KMS-11 (cell line): Measurements from ENCODE around the gene ZNF618.
"Not testable (repeated sequence)": the region's sequence is repeated elsewhere in the genome, so short reads cannot be mapped to it uniquely, and the experiment has no call there.

Experiments
- H2AFZ ChIP-seq: fragments of 200-600 bp; sonication (generic); 2 replicates; pipeline ENCODE4 v1.6.1; 2016; ENCODE audit warnings: antibody characterized with exemption, mixed run types, low read depth
- H3K27ac ChIP-seq: fragments of 200-600 bp; sonication (generic); 2 replicates; pipeline ENCODE4 v1.6.1; 2016; ENCODE audit warnings: mild to moderate bottlenecking, mixed run types
- H3K27me3 ChIP-seq: fragments of 200-600 bp; sonication (generic); 2 replicates; pipeline ENCODE4 v1.6.1; 2017; ENCODE audit warnings: mild to moderate bottlenecking, low read depth, mixed run types, moderate library complexity; ENCODE audit not compliant: insufficient read depth
- H3K36me3 ChIP-seq: fragments of 200-600 bp; sonication (generic); 2 replicates; pipeline ENCODE4 v1.6.1; 2017; ENCODE audit warnings: mild to moderate bottlenecking, mixed run types; ENCODE audit not compliant: insufficient read depth
- H3K4me1 ChIP-seq: fragments of 200-600 bp; sonication (generic); 2 replicates; pipeline ENCODE4 v1.6.1; 2016; ENCODE audit warnings: mild to moderate bottlenecking, low read depth, mixed run types; ENCODE audit not compliant: poor library complexity, severe bottlenecking
- H3K4me2 ChIP-seq: fragments of 200-600 bp; sonication (generic); 2 replicates; pipeline ENCODE4 v1.7.0; 2016; ENCODE audit warnings: mild to moderate bottlenecking, mixed run types
- H3K4me3 ChIP-seq: fragments of 200-600 bp; sonication (generic); IDR thresholded peaks from 2 replicates; pipeline ENCODE4 v1.6.1; 2017; ENCODE audit warnings: low read depth, low read length, mixed read lengths; ENCODE audit not compliant: insufficient read depth
- H3K79me2 ChIP-seq: fragments of 200-600 bp; sonication (generic); 2 replicates; pipeline ENCODE4 v1.6.1; 2016; ENCODE audit warnings: low read depth, mixed run types; ENCODE audit not compliant: insufficient read depth
- H3K9ac ChIP-seq: fragments of 200-600 bp; sonication (generic); 2 replicates; pipeline ENCODE4 v1.6.1; 2016; ENCODE audit warnings: mild to moderate bottlenecking, mixed run types
- H4K20me1 ChIP-seq: fragments of 200-600 bp; sonication (generic); 2 replicates; pipeline ENCODE4 v1.6.1; 2016; ENCODE audit warnings: mild to moderate bottlenecking, mixed run types; ENCODE audit not compliant: insufficient read depth
- TF ChIP-seq, protein P1 (sequence below): fragments of 200-600 bp; sonication (generic); conservative IDR thresholded peaks from 2 replicates; pipeline ENCODE4 v1.6.1; 2017; ENCODE audit warnings: low read depth, mild to moderate bottlenecking, antibody characterized with exemption, low read length, moderate library complexity, mixed read lengths

Gene ZNF618

GRCh38 chr9:113995401-113995800, 119.3 kb downstream of the ZNF618 start:
- Histone ChIP-seq H3K36me3 (no peaks in the 10 kb centered on the region), H3K9ac (no peak overlapping the region), H3K79me2 (no peaks in the 10 kb centered on the region), H4K20me1 (no peaks in the 10 kb centered on the region), H3K4me3 (no peak overlapping the region), H3K4me1 (no peaks in the 10 kb centered on the region), H3K27me3 (no peaks in the 10 kb centered on the region), H3K27ac (no peak overlapping the region), H2AFZ (no peak overlapping the region), H3K4me2 (no peak overlapping the region)
- TF ChIP-seq, protein P1, sequence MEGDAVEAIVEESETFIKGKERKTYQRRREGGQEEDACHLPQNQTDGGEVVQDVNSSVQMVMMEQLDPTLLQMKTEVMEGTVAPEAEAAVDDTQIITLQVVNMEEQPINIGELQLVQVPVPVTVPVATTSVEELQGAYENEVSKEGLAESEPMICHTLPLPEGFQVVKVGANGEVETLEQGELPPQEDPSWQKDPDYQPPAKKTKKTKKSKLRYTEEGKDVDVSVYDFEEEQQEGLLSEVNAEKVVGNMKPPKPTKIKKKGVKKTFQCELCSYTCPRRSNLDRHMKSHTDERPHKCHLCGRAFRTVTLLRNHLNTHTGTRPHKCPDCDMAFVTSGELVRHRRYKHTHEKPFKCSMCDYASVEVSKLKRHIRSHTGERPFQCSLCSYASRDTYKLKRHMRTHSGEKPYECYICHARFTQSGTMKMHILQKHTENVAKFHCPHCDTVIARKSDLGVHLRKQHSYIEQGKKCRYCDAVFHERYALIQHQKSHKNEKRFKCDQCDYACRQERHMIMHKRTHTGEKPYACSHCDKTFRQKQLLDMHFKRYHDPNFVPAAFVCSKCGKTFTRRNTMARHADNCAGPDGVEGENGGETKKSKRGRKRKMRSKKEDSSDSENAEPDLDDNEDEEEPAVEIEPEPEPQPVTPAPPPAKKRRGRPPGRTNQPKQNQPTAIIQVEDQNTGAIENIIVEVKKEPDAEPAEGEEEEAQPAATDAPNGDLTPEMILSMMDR = no peak

DNA sequence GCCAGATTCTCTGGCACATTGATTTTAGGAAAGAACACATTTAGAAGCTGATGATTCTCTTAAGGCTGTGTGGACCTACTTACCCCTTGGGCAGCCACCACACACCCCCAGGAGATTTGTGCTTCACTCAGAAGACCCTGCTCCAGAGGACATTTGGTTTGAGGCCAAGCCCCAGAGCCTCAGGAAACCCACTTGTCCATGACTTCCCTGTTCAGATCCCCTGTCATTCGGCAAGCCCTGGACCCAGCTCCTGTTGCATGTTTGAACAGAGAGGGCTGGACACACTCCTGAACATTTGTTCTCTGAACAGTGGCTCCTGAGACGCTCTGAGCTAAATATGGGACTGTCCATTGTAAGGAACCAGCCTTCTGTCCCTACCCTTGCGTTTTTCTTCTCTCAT, 119.9 kb downstream of the ZNF618 start:
- H3K9ac ChIP-seq = no peak overlapping the region

GRCh38 chr9:113996531-113997001, 120.5 kb downstream of the ZNF618 start:
- Histone ChIP-seq H3K4me3 (no peak overlapping the region), H4K20me1 (no peaks in the 10 kb centered on the region), H3K27me3 (no peaks in the 10 kb centered on the region), H3K27ac (no peak overlapping the region), H3K79me2 (no peaks in the 10 kb centered on the region), H3K9ac (no peak overlapping the region), H3K4me1 (no peaks in the 10 kb centered on the region), H3K4me2 (no peak overlapping the region), H2AFZ (no peak overlapping the region), H3K36me3 (no peaks in the 10 kb centered on the region)
- TF ChIP-seq, protein P1 = no peak

More for the DNA sequence above, 119.9 kb downstream of the ZNF618 start:
- Histone ChIP-seq H3K79me2 (no peaks in the 10 kb centered on the region), H4K20me1 (no peaks in the 10 kb centered on the region), H3K4me1 (no peaks in the 10 kb centered on the region), H3K36me3 (no peaks in the 10 kb centered on the region), H3K27ac (no peak overlapping the region), H3K27me3 (no peaks in the 10 kb centered on the region), H3K4me3 (no peak overlapping the region), H2AFZ (no peak overlapping the region), H3K4me2 (no peak overlapping the region)
- TF ChIP-seq, protein P1 = no peak

GRCh38 chr9:113997064-113997463, 121.0 kb downstream of the ZNF618 start:
- H3K27me3 ChIP-seq, H3K9ac ChIP-seq, H3K79me2 ChIP-seq, H2AFZ ChIP-seq, H4K20me1 ChIP-seq, H3K4me3 ChIP-seq, H3K4me1 ChIP-seq, H3K27ac ChIP-seq, H3K36me3 ChIP-seq, H3K4me2 ChIP-seq: not testable (repeated sequence)

DNA sequence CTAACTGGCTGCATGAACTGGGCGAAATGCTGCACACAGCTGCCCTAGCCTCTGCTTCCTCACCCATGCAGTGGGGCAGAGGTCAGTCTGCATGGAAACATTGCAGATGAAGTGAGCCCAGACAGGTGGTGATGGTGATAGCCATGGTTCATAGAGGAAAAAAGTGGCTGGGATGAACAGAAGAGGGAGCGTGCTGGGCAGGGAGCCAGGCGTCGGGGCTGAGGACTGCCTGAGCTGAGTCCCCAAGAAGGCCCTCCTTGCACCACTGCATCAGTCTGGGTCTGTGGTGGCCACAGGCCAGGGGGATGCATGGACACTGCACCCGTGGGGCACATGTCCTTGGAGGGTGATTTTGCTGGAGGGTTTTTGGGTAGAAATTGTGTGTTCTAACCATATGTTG, 121.5 kb downstream of the ZNF618 start:
- Histone ChIP-seq H4K20me1 (no peaks in the 10 kb centered on the region), H3K27me3 (no peaks in the 10 kb centered on the region), H3K4me1 (no peaks in the 10 kb centered on the region), H2AFZ (no peak overlapping the region), H3K9ac (no peak overlapping the region), H3K27ac (no peak overlapping the region), H3K4me2 (no peak overlapping the region), H3K4me3 (no peak overlapping the region), H3K36me3 (no peaks in the 10 kb centered on the region), H3K79me2 (no peaks in the 10 kb centered on the region)
- TF ChIP-seq, protein P1 = no peak
